GM18508 (cell line): ENCODE data around the gene PTGDR2.

Experiments used
- ATAC-seq: cut with Tn5 transposase; IDR thresholded peaks from one replicate; pipeline ENCODE4 v1.9.1; 2021; ENCODE audit warnings: moderate number of reproducible peaks; ENCODE audit not compliant: insufficient read depth, unreplicated experiment

Gene PTGDR2

DNA sequence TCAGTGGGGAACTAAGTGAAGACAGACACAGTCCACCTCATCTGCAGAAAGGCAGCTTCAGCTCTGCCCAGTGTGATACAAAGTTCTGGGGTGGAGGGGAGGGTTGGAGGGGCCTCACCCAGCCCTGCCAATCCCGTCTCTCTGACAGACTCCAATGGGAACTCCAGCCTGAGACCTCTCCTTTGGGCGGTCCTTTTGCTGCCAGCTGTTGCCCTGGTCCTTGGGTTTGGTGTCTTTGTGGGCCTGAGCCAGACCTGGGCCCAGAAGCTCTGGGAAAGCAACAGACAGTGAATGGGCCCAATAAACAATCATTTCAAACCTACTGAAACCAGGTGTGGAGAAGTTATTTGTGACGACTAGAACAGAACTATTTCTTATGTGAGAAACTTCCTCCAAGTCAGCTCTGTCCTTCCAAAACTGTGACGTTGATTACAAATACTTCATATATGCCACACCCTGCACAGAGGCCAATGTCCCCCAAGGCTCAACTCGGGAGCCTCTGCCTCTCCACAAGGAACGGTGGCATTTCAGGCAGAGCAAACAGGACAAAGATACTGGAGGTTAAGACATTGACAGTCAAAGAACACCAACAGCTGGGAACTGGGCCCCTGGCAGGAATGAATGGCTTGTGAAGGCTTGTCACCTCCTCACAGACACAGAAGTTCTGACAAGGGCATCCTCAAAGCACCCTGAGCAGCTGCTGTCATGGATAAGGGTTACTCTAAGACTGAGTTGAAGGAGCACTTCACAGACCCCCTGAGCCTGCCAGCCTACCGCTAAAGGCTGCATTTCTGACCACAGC lies 19.8 kb upstream of the PTGDR2 start:
- ATAC-seq, result no peak

DNA sequence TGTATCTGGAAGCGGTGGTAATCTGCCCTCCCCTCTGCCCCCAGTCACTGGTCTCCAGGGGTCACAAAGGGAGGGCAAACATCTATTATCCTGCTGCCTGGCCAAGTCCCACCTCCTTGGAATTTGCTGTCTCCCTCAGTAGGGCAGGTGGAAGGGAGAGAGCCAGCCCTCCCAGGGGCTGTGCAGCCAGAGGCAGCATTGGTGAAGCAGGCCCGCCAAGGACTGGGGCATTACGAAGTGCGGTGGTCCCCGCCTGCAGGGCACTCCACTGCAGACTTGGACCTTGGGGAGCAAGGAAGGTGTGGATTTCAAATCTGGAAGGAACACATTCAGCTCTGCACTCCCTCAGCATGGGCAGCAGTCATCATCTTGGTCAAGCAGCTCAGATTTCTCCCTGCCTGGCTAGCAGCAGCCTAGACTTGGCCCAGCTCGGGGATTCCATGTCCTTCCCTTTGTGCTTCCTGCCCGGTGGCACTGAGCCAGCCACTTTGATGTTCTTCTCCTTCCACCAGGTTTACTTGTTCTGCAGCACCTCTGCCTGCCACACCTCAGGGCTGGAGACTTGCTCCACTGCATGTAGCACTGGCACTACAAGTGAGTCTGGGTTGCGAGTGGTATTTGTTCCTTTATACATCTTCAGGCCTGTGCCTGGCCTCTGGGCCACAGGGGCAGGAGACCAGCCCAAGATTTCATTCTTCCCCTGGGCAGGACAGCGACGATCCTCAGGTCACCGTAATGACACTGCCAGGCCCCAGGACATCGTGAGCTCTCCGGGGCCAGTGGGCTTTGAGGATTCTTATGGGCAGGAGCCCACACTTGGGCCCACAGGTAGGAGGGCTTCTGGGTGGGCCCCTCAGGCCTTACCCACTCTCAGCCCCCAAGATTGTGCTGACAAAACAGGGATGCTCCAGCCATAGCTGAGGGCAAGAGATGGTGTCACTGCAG lies 18.9 kb upstream of the PTGDR2 start:
- ATAC-seq, result no peak

DNA sequence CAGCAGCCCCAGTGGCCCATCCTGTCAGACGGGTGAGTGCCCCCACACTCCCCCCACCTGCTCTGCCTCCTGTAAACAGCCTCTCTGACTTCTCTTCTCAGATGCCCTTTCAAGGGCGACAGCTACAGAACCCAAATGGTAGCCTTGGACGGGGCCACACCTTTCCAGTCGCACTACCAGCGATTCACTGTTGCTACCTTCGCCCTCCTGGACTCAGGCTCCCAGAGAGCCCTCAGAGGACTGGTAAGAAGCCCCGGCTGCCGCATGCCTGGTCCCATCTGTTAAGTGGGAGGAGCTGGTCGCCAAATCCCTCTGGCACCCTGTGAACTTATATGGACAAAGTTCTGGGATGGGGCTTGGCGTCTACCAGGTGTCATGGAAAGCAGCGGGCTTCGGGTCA lies 17.8 kb upstream of the PTGDR2 start:
- no peak for ATAC-seq

DNA sequence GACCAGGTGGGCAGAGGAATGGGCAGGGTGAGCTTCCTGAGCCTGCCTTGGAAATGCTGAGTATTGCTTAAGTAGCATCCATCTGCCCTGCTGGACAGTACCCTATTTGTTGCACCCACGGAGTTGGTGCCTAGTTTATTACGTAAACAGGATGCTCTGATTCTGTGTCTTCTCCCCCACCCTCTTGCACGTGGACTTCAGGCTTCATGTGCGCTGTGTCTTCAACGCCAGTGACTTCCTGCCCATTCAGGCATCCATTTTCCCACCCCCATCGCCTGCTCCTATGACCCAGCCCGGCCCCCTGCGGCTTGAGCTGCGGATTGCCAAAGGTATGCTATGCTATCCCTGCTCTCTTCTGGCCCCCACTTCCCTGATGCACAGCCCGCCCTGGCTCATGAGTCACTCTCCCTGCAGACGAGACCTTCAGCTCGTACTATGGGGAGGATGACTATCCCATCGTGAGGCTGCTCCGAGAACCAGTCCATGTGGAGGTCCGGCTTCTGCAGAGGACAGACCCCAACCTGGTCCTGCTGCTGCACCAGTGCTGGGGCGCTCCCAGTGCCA lies 17.3 kb upstream of the PTGDR2 start:
- ATAC-seq, result no peak

DNA sequence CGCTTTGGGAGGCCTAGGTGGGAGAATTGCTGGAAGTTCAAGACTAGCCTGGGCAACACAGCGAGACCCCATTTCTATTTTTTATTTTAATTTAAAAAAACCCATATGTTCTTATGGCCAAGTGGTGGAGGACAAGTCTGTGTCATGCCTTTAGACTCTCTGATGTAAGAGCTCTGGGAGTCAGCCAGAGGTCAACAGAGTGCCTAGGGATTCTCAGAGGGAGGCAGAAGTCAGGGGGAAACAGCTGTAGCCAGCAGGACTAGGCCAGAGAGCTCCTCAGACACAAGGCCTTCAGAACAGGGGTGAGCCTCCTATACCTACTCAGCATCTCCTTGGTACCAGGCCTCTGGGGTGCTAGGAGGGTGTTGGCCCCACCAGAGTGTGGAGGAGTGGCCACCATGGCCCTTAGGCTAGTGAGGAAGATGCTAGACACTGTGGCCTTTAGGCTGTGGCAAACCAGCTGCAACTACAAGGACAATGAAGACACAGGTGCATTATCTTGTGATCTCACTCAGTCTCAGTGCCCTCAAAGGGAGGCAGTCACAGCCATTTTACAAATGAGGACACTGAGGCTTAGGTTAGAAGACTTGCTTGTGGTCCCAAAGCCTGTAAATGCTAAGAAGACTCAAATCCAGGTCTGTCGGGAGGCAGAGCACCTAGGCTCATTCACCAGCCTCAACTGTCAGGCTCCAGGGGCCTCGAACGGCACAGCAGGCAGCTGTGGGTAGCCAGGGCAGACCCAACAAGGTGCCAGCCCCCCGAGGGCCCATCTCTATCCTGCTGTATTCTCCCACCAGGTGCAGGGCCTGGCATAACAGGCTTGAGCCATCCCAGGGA lies 16.6 kb upstream of the PTGDR2 start:
- ATAC-seq, result no peak

DNA sequence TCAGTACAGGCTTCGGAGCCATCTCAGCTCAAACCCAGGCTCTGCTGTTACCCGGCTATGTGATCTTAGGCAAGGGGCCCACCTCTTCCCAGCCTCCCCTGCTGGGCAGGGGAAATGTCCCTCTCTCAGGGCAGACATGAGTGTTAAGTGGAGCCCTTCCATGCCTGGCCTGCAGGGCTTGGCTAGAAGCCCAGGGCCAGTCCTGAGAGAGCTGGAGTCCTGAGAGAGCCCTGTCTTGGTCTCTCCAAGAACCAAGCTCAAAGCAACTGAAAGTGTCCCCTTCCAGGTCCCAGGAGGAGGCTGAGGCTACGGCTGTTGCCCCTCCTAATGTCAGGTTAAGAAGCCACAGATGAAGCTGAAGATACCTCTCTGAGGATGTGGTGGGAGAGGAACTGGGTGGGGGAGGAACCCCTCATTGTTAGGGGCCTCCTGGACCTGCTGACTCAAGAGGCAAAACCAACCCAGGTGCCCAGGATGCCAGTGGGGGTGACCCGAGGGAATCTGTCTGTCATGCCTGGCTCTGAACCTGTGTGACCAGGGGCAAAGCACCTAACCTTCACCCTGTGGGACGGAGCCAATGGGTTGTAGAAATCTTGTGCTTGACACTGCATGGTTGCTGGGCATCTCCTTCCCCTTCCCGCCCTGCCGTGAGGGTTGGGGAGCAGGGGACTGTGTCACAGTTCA lies 15.8 kb upstream of the PTGDR2 start:
- ATAC-seq, result no peak

DNA sequence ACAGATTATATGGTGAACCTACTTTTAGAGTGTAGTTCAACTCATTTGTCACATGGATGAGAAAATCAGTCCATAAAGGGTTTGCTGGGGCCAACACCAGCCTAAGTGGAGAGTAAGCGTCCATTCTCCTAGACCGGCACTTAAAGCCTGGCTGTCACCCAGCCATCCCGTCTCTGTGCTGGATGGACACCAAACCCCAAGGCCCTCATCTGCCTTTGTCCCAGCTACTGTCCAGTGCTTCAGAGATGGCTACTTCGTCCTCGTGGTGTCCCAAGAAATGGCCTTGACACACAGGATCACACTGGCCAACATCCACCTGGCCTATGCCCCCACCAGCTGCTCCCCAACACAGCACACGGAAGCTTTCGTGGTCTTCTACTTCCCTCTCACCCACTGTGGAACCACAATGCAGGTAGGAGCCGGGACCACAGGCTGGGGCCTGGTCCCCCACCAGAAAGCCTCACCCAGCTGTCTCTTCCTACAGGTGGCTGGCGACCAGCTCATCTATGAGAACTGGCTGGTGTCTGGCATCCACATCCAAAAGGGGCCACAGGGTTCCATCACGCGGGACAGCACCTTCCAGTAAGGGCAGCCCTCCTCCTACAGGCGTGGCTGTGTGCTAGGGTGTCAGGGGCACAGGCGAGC lies 15.1 kb upstream of the PTGDR2 start:
- no peak for ATAC-seq

DNA sequence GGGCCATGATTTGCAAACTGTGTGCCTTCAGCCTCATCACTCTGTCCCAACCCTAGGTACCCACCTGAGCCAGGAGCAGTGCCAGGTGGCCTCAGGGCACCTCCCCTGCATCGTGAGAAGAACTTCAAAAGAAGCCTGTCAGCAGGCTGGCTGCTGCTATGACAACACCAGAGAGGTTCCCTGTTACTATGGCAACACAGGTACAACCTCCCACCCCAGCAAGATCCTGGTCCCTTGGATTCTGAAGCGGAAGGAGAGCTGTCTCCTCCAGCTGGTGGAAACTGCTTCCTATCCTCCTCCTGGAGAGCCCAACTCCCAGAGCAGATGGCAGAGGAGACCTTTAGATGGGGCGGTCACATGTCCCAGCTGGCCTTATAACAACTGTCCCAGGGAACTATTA lies 14.5 kb upstream of the PTGDR2 start:
- ATAC-seq, result no peak

DNA sequence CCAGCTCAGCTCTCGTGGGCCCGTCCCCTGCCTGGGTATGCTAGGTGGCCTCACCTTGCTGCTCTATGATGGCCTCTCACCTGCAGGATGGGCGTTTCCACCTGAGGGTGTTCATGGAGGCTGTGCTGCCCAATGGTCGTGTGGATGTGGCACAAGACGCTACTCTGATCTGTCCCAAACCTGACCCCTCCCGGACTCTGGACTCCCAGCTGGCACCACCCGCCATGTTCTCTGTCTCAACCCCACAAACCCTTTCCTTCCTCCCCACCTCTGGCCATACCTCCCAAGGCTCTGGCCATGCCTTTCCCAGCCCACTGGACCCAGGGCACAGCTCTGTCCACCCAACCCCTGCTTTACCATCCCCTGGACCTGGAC lies 13.7 kb upstream of the PTGDR2 start:
- ATAC-seq, result no peak

DNA sequence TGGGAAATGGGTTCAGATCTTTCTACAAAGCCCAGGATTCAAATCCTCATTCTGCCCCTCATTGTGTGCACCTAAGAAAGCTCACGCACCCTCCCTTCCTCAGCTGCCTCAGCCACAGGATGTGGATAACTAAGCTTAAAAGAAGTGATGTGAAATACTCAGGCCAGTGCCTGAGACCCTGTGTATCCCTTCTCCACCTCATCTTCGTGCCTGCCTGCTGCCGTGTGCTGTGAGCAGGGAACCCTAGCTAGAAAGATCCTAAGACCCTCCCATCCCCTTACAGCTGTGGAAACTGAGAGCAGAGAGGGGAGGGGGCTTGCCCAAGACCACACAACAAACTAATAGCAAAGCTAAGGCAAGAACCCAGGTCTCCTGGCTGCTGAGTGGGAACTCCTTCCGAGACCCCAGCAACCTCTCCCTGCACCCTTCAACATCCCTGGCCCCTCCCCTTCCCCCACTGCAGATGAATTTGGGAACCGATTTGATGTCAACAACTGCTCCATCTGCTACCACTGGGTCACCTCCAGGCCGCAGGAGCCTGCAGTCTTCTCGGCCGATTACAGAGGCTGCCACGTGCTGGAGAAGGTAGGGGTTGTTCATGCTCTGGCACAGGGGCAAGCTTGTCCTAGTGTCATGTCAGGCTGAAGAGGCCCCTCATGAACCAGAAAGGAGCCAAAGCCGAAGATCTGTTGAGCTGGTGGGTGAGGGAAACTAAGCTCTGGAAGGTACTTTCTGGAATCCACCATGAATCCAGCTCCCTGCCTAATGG lies 13.1 kb upstream of the PTGDR2 start:
- ATAC-seq, result no peak

DNA sequence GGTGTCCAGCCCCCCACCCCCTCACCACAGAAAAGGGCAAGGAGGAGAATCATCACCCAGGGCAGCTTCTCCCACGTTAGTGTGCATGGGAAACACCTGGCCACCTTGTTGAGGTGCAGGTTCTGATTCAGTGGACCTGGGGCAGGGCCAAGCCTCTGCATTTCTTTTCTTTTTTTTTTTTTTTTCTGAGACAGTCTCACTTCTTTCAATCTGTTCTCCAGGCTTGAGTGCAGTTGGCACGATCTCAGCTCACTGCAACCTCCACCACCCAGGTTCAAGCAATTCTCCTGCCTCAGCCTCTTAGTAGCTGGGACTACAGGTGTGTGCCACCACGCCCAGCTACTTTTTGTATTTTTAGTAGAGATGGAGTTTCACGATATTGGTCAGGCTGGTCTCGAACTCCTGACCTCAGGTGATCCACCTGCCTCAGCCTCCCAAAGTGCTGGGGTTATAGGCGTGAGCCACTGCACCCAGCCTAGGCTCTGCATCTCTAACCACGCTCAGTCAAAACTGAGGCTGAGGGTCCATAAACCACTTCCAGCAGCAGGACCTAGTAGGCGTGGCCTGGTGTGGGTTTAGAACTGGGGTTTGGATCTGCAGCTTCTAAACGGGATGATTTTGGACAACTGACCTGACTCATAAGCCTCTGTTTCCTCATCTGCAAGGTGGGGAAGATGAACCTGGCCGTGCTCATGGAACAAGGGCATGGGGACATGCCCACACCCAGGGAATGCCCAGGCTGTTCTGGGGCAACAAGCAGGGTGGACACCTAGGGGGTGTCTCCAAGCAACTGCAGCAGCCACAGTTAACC lies 12.3 kb upstream of the PTGDR2 start:
- ATAC-seq, result no peak

DNA sequence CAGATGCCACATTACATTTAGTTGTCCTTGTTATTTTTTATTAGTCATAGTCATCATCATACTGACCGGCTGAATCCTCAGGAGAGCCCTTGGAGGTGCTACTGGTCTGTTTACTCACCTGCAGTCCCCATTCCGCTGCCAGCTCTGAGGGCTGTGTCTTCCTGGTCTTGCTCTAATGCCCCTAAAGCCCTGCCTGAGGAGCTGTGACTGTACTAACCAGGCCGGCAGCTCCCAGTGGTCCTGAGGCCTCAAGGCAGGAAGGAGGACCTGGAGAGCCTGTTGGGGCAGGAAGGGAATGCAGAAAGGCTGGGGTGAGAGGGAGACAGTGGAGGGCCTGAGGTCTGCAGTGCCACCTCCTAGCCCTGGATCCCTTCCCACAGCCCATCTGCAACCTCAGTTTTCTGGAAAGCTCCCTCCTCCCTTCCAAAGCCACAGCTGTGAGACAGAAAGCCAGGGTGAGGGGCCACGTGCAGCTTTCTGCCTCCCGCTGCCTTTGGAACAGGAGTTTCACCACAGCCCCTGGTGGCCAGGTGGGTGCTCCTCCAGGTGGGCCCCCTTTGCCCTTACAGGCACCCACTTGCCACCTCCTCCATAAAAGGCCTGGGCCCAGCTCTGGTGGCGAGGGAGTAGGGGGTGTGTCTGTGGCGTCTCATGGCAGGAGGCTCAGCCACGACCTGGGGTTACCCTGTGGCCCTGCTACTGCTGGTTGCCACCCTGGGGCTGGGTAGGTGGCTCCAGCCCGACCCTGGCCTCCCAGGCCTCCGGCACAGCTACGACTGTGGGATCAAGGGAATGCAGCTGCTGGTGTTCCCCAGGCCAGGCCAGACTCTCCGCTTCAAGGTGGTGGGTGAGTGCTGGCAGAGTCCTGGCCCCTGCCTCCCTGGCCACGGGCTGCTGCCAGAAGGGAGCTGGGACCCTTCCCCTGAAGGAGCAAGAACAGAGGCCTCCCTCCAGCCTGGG lies 11.4 kb upstream of the PTGDR2 start, which contains the start of gene ZP1:
TSS of gene ZP1 (plus strand) at position 632 of the 960 bp plus-strand sequence. CDS start at position 652, 20 bp downstream.
- no peak for ATAC-seq

DNA sequence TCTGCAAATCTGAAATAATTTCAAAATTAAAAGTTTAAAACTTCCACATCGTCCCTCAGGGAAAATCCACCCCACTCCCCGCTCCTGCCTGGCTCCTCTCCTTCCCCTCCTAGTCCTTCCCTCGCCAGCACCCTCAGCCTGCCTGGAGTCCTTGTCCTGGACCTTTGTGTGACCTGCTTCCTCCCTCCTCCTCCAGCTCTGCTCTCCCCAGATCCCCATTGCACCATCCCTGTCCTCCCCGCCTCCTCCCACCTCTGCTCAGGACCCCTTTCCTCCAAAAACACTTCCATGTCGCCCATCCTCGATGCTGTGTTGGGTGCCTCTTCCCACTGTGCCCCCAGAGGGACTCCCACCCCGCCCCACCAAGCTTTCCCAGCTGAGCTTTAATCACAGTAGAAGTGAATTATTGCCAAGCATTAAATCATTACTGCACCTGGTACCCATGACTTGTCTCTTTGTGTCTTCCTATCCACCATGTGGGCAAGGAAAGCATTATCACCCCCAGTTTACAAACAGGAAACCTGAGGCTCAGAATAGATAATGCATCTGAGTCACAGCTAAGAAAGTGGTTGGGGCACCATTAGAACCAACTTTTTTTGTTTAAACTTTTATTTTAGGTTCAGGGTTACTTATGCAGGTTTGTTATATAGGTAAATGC lies 9.2 kb upstream of the PTGDR2 start:
- ATAC-seq, result no peak

DNA sequence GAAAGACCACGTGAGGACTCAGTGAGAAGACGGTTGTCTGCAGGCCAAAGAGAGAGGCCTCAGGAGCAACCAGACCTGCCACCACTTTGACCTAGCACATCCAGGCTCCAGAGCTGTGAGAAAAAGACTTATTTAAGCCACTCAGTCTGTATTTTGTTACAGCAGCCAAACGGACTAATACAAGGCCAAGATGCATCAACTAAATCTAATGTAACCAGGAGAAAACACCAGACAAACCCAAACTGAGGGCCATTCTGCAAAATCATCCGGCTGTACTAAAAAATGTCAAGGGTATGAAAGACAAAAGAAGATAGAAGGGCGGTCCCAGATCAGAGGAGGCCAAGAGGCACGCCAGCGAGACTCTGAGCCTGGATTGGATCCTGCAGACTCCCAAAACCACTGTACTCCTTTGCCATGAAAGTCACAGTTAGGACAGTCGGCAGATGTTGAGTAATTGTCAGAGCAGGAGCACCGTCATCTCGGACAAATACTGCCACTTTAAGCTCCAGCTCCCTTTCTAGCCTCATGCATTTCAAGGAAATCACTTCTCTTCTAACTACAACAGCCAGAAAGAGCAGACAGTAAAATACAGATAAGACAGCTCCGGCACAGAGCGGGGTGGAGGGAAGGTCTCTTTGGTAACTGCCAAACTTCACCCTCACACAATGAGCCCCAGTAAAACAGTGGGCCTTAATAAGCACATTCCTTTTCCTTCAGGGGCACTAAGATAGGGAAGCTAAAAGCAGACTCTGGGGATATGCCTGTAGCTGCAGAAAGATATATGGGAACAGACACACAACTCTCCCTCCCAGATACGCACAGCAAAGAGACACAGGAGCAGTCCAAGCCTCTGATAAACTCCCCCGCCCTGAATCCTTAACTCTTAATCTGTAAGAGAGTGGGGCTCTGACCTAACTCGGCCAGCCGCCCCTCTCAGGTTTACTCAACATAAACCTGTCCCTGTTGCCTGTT lies 8.1 kb upstream of the PTGDR2 start:
- no peak for ATAC-seq

DNA sequence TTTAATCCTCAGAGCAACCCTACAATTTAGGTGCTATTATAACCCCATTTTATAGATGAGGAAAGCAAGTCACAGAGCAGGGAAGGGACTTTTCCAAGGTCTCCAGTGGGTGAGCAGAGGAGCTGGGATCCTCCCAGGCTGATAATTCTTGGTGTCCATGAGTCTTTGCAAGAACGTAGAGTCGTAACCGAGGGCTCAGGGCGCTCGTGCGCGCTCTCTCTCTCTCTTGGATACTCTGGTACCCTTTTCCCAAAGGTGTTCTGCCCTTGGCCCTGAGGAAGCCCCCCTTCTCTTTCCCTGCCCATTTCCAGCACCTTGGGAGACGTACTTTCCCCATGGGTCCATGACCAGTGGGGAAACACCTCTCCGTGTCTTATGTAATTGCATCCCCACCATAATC lies 6.4 kb upstream of the PTGDR2 start:
- no peak for ATAC-seq
